ENCODE results near the gene CLDN1. TPM values are rescaled to one million over a fixed set of nuclear protein-coding genes. Genes with fewer than 3 reads are reported as not detected.
A peak's percentile ranks its signal among the peaks of the same experiment; 100 is the strongest.

CLDN1 gene
- total RNA-seq, 1 experiment from 2014 or later = 27.1 TPM

DNA sequence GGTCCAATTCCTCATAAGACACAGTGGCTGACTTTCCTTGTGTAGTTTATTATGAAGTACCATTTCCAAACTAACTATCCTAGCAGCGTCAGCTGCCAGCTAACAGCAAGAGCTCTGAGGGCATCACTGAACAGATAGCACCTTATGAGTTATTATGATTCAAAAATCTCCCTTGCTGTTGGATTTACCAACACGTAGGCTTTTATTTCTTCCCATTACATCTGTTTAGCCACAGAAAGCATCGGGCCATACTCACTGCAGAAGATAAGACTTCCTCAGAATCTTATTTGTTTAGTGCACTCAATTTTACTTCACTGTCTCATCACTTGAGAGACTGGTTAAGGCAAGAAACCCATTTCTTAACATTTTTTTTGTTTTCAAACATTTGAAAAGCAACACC is 16.2 kb downstream of the CLDN1 start:
- Histone ChIP-seq H3K4me2 (no peak overlapping the region), H4K20me1 (ENCODE audit: insufficient read depth) (no peaks in the 10 kb centered on the region), H3F3A (ENCODE audit: insufficient read depth, low read depth) (peaks cover 18% of the 10 kb centered on the region), H3K36me3 (ENCODE audit: low read depth) (peaks cover 48% of the 10 kb centered on the region), H3K9me2 (ENCODE audit: insufficient read depth) (no peaks in the 10 kb centered on the region), H3K9me3 (ENCODE audit: insufficient read depth, low read depth) (peaks cover 15% of the 10 kb centered on the region; the same call in 1 of the 2 replicates), H3K27ac (peak overlapping the region; percentile 64), H3K79me2 (ENCODE audit: low read depth) (no peaks in the 10 kb centered on the region), H3K4me1 (replicated peaks; ENCODE audit: insufficient read depth) (peaks cover 51% of the 10 kb centered on the region), H3K4me3 (no peak overlapping the region), H3K27me3 (ENCODE audit: insufficient read depth, low read depth) (no peaks in the 10 kb centered on the region), H2AFZ (no peak overlapping the region)
- BruUV-seq (replicated peaks) = no TSS peak
- POLR2A ChIA-PET (ENCODE audit: unreplicated experiment) = no interaction called here
- CTCF ChIA-PET = no interaction called here
- intact Hi-C loops (cut with micrococcal nuclease; ENCODE audit: unreplicated experiment) = no loop called here
- TF ChIP-seq CTCF (conservative IDR thresholded peaks at IDR 0.05) (no peak), EZH2 (IDR thresholded peaks at IDR 0.05; ENCODE audit: low read depth) (no peak)
- DNase-seq = no peak

DNA sequence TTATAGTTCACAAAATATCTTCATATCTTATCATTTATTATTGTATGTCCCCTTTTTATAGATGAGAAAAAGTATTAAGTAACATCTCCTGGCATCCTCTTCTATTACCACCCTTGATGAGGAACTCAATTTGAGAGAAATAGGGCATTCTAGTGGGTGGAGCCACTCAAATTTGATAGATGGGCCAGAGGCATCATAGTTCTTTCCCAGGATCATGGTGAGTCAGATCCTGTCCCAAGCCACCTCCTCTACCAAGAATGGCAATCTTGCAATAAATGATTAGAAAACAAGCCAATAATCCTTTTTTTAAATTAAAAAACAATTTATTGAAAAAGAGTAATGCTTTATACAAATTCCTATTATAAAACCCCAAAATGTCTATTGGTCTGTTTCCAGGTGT is 16.8 kb downstream of the CLDN1 start:
- BruUV-seq (replicated peaks) = no TSS peak
- no peaks in the 10 kb centered on the region for H4K20me1 ChIP-seq (ENCODE audit: insufficient read depth)
- no peak overlapping the region for H3K4me3 ChIP-seq
- H3K9me3 ChIP-seq (ENCODE audit: insufficient read depth, low read depth) = peaks cover 15% of the 10 kb centered on the region; the same call in 1 of the 2 replicates
- POLR2A ChIA-PET (ENCODE audit: unreplicated experiment) = no interaction called here
- H3K9me2 ChIP-seq (ENCODE audit: insufficient read depth) = no peaks in the 10 kb centered on the region
- H3F3A ChIP-seq (ENCODE audit: insufficient read depth, low read depth) = peaks cover 18% of the 10 kb centered on the region
- H3K27me3 ChIP-seq (ENCODE audit: insufficient read depth, low read depth) = no peaks in the 10 kb centered on the region
- H3K36me3 ChIP-seq (ENCODE audit: low read depth) = peaks cover 48% of the 10 kb centered on the region
- H3K79me2 ChIP-seq (ENCODE audit: low read depth) = no peaks in the 10 kb centered on the region
- peaks cover 51% of the 10 kb centered on the region for H3K4me1 ChIP-seq (replicated peaks; ENCODE audit: insufficient read depth)
- intact Hi-C loops (cut with micrococcal nuclease; ENCODE audit: unreplicated experiment) = no loop called here
- no peak for TF ChIP-seq CTCF (conservative IDR thresholded peaks at IDR 0.05)
- TF ChIP-seq EZH2 (IDR thresholded peaks at IDR 0.05; ENCODE audit: low read depth) = no peak
- no peak overlapping the region for H3K4me2 ChIP-seq
- peak overlapping the region; percentile 64; the same call in 1 of the 2 replicates for H3K27ac ChIP-seq
- no peak for DNase-seq
- no peak overlapping the region for H2AFZ ChIP-seq
- CTCF ChIA-PET = no interaction called here

DNA sequence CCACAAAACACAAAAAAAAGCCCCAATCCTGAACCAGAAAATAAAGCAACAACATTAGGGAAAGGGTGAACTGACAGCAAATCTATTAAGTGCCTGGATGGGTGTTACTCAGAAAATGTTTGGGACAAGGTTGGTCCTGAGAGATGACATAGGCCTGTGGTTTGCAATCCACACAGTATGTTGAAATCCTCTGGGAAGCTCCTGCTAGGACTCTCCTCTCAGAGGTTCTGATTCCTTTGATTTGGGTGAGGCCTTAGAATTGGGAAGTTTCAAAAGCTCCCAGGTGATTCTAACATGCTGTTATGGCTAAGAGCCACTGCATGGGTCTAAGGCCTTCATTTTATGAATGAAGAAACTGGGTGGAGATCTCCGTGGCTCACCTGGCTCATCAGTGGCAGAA is 18.4 kb downstream of the CLDN1 start:
- TF ChIP-seq CTCF (conservative IDR thresholded peaks at IDR 0.05) = no peak
- TF ChIP-seq EZH2 (IDR thresholded peaks at IDR 0.05; ENCODE audit: low read depth) = no peak
- H3K4me1 ChIP-seq (replicated peaks; ENCODE audit: insufficient read depth) = peaks cover 51% of the 10 kb centered on the region
- intact Hi-C loops (cut with micrococcal nuclease; ENCODE audit: unreplicated experiment) = no loop called here
- POLR2A ChIA-PET (ENCODE audit: unreplicated experiment) = interaction anchor here (0.6 kb wide), 1 partner anchor 25 kb away, joined by 5 read pairs; no protein-coding TSS in a partner anchor
- no peaks in the 10 kb centered on the region for H3K27me3 ChIP-seq (ENCODE audit: insufficient read depth, low read depth)
- H2AFZ ChIP-seq = no peak overlapping the region
- no TSS peak for BruUV-seq (replicated peaks)
- peaks cover 37% of the 10 kb centered on the region for H3K36me3 ChIP-seq (ENCODE audit: low read depth)
- no peaks in the 10 kb centered on the region for H3K79me2 ChIP-seq (ENCODE audit: low read depth)
- H3K4me2 ChIP-seq = no peak overlapping the region
- H4K20me1 ChIP-seq (ENCODE audit: insufficient read depth) = no peaks in the 10 kb centered on the region
- H3K27ac ChIP-seq = no peak overlapping the region
- H3K9me3 ChIP-seq (ENCODE audit: insufficient read depth, low read depth) = peaks cover 15% of the 10 kb centered on the region; the same call in 1 of the 2 replicates
- no peak for DNase-seq
- H3F3A ChIP-seq (ENCODE audit: insufficient read depth, low read depth) = peaks cover 18% of the 10 kb centered on the region
- no peaks in the 10 kb centered on the region for H3K9me2 ChIP-seq (ENCODE audit: insufficient read depth)
- CTCF ChIA-PET = interaction anchor here (1.1 to 1.8 kb wide), 2 partner anchors 18 to 41 kb away, joined by 3 to 4 read pairs; no protein-coding TSS in a partner anchor
- H3K4me3 ChIP-seq = no peak overlapping the region
